ENCODE results near the gene HAND2. TPM values are rescaled to one million over a fixed set of nuclear protein-coding genes. Genes with fewer than 3 reads are reported as not detected.

The HAND2 gene
- polyA plus RNA-seq, 3 donors from 2014 or later, result not detected

DNA sequence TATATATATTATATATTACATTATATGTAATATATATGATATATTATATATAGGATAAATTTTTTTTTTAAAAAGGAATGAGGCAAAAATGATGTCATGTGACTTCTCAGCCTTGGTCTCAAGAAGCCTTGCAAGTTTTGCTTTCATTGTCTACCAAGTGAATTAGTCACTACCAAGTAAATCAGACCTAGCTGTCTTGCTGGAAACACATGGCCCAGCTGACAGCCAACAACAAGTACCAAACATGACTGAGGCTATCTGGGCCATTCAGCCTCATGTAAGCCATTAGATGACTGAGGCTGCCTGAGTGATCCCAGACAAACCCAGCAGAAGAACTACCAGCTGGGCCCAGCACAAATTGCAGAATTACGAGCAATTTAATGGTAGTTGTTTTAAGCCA is 44.9 kb downstream of the HAND2 start:
- H3K4me3 Mint-ChIP-seq, result no peak overlapping the region
- no peak for DNase-seq
- H3K27ac Mint-ChIP-seq, result no peak overlapping the region
- H3K9me3 Mint-ChIP-seq, result peaks cover 0 to 5% (median under 1%) of the 10 kb centered on the region in 6 donors
- H3K36me3 Mint-ChIP-seq, result no peaks in the 10 kb centered on the region
- H3K4me1 Mint-ChIP-seq, result no peaks in the 10 kb centered on the region
- H3K27me3 Mint-ChIP-seq (ENCODE audit: low read depth in 3 of 3), result peaks cover 0 to 2% (median 0%) of the 10 kb centered on the region in 3 donors

DNA sequence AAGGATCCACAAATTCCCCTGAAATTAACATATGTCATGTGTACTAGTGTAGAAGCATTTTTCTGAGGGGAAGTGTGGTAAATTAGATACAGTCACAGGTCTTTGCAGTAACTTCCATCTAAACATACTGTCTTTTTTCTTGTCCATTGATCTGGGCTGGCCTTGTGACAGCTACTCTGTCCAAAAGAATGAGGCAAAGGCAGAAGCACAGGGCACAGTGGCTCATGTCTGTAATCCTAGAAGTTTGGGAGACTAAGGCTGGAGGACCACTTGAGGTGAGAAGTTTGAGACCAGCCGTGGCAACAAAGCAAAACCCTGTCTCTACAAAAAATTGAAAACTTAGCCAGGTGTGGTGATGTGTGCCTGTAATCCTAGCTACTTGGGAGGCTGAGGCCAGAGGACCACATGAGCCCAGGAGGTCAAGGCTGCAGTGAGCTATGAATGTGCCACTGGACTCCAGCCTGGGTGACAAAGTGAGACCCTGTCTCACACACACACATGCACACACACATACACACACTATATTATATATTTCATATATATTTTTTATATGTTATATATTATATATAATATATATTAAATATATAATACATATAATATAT is 47.6 kb downstream of the HAND2 start:
- Mint-ChIP-seq H3K4me3 (no peak overlapping the region), H3K27me3 (ENCODE audit: low read depth in 3 of 3) (no peaks in the 10 kb centered on the region)

DNA sequence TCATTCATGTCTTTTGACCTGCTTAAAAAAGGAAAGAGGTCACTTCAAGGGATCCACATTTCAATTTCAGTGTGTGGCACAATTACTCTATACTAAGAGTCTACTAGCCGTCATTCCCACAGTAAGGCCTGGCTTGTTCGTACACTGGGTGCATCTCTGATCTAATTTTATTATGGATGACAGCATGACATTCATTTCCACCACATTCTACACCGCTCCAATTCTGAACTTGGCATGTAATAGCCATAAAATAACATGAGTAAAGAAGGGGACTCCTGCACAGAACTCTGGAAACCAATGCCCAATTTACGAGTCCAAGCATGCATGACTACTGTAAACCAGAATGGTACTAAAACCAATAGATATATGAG is 51.1 kb downstream of the HAND2 start:
- no peak for DNase-seq
- H3K9me3 Mint-ChIP-seq, result peaks cover 0 to 1% (median 0%) of the 10 kb centered on the region in 6 donors
- no peak overlapping the region for H3K27ac Mint-ChIP-seq
- no peak overlapping the region for H3K4me3 Mint-ChIP-seq
- no peaks in the 10 kb centered on the region for H3K36me3 Mint-ChIP-seq
- H3K4me1 Mint-ChIP-seq, result no peaks in the 10 kb centered on the region
- no peaks in the 10 kb centered on the region for H3K27me3 Mint-ChIP-seq (ENCODE audit: low read depth in 3 of 3)

More for the DNA sequence above, 47.6 kb downstream of the HAND2 start:
- Mint-ChIP-seq H3K9me3 (peaks cover 0 to 5% (median under 1%) of the 10 kb centered on the region in 6 donors), H3K36me3 (no peaks in the 10 kb centered on the region), H3K27ac (no peak overlapping the region), H3K4me1 (no peaks in the 10 kb centered on the region)
- DNase-seq, result no peak

DNA sequence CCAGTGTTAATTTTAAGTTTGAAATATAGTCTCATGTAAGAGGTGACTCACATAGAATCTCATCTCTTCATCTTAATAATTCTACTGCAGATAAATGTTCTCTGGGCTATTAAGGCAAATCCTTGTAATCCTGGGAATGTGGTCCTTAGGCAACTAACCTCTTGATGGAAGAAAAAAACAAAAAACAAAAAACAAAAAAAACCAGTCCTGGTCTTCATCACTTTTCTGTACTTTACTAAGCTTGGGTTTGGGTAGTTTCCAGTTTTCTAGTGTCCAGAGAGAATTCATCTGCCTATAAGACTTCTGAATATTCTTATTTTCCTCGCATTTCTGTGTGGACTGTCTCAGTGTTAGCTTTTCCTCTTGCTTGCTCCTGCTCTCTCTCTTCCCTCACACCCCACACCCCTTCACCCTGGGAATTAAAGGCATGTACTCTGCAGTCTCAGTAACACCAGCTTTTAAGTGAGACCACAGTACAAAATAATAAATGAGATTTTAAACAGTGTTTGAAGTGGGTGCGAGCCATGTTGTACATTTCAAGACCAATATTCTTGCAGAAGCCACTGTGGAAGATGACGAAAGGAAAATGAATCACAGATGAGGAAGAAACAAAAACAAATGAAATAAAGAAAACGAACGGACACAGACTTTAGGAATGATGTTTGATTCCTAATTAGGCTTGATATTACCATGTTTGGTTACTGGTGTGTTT is 51.7 kb downstream of the HAND2 start:
- H3K27ac Mint-ChIP-seq, result no peak overlapping the region
- H3K4me1 Mint-ChIP-seq, result no peaks in the 10 kb centered on the region
- peaks cover 0 to 1% (median 0%) of the 10 kb centered on the region in 3 donors for H3K27me3 Mint-ChIP-seq (ENCODE audit: low read depth in 3 of 3)
- H3K9me3 Mint-ChIP-seq, result peaks cover 0 to 2% (median under 1%) of the 10 kb centered on the region in 6 donors
- no peak for DNase-seq
- H3K36me3 Mint-ChIP-seq, result no peaks in the 10 kb centered on the region
- H3K4me3 Mint-ChIP-seq, result no peak overlapping the region

DNA sequence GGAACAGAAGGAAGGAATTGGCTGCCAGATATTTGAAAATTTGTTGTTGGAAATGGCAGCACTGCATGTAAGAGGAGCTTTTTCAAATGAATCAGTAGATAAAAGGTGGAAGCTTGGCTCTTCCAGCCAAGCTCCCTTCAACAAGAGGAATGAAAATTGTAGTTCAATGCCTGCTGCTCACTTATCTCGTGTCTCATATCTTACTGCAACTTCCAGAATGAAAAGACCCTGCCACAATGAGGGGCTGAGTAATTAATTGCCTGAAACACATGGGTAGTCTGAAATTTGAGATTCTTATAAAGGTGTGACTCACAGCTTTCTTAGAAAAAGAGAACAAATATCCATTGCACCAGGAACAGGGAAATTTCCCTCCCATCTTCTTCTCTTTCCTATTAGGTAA is 53.0 kb downstream of the HAND2 start:
- H3K36me3 Mint-ChIP-seq, result no peaks in the 10 kb centered on the region
- no peaks in the 10 kb centered on the region for H3K4me1 Mint-ChIP-seq
- H3K9me3 Mint-ChIP-seq, result peaks cover 0 to 5% (median 0%) of the 10 kb centered on the region in 6 donors
- H3K4me3 Mint-ChIP-seq, result no peak overlapping the region
- peaks cover 0 to 3% (median 1%) of the 10 kb centered on the region in 3 donors for H3K27me3 Mint-ChIP-seq (ENCODE audit: low read depth in 3 of 3)
- DNase-seq, result no peak
- H3K27ac Mint-ChIP-seq, result no peak overlapping the region

Other genes starting within 250 kb of the HAND2 start
- gene HMGB2, start 195.9 kb downstream of the HAND2 start, polyA plus RNA-seq, result 100 to 1,000 TPM; 150 to 153 (median 152) TPM
- 1 to 10 TPM; 2.0 to 3.5 (median 3.5) TPM for gene SAP30, start 159.3 kb downstream of the HAND2 start, polyA plus RNA-seq
- under 1 TPM in 1 of 3 donors, not detected in 2; 0.04 TPM for gene SCRG1, start 131.1 kb downstream of the HAND2 start, polyA plus RNA-seq

Data from immature natural killer cell (primary cell).